Transverse colon (tissue), 4 donors: ENCODE measurements around the gene HTD2. TPM values are rescaled to one million over a fixed set of nuclear protein-coding genes. Genes with fewer than 3 reads are reported as not detected.
"Not testable (repeated sequence)": the region's sequence is repeated elsewhere in the genome, so short reads cannot be mapped to it uniquely, and the experiment has no call there.

Experiments used
- DNase-seq: peaks from one replicate; pipeline ENCODE4 v3.0.0-alpha.2; 2019
- H3K27ac ChIP-seq, 4 donors: fragments of 200-600 bp; sonication (generic); 2 replicates each; pipeline ENCODE4 v1.5.1; 2016 to 2018; ENCODE audit warnings: inconsistent platforms in 4 of 4
- H3K27me3 ChIP-seq: fragments of 200-600 bp; sonication (generic); 2 replicates; pipeline ENCODE4 v1.5.1; 2017; ENCODE audit warnings: inconsistent platforms
- H3K36me3 ChIP-seq, 4 donors: fragments of 200-600 bp; sonication (generic); 2 replicates each; pipeline ENCODE4 v1.5.1; 2017 to 2019; ENCODE audit warnings: inconsistent platforms in 4 of 4
- H3K4me1 ChIP-seq, 4 donors: fragments of 200-600 bp; sonication (generic); 2 replicates each; pipeline ENCODE4 v1.5.1; 2017 to 2020; ENCODE audit warnings: inconsistent platforms in 4 of 4
- H3K4me3 ChIP-seq, 4 donors: fragments of 200-600 bp; sonication (generic); 1 replicate in 1 of 4; 2 replicates in 3 of 4; pipeline versions ENCODE4 v1.5.1 to v1.6.1; 2017 to 2019; ENCODE audit warnings: inconsistent platforms in 4 of 4
- H3K9me3 ChIP-seq, 2 donors: fragments of 200-600 bp; sonication (generic); 2 replicates each; pipeline ENCODE4 v1.5.1; 2017 to 2019; ENCODE audit warnings: inconsistent platforms in 2 of 2
- CTCF ChIP-seq, 5 experiments: fragments of 200-600 bp in 3 of 5; fragments of 450-650 bp in 2 of 5; sonication (generic) in 3 of 5; IDR thresholded peaks; 1 replicate in 2 of 5; 2 replicates in 3 of 5; pipeline ENCODE4 v1.5.1; 2016 to 2017; ENCODE audit warnings: antibody characterized with exemption in 5 of 5, inconsistent platforms in 3 of 5, mild to moderate bottlenecking in 2 of 5, moderate library complexity in 1 of 5
- EP300 ChIP-seq: sonication (generic); formaldehyde crosslinking; IDR thresholded peaks from one replicate; pipeline ENCODE4 v1.6.1; 2017; ENCODE audit warnings: antibody characterized with exemption, low read depth
- POLR2A ChIP-seq: fragments of 450-650 bp; IDR thresholded peaks from one replicate; pipeline ENCODE4 v1.6.1; 2016; ENCODE audit warnings: antibody characterized with exemption, mild to moderate bottlenecking, moderate library complexity
- POLR2AphosphoS5 ChIP-seq, 3 donors: sonication (generic); formaldehyde crosslinking; IDR thresholded peaks; one replicate each; pipeline ENCODE4 v1.6.1; 2016; ENCODE audit warnings: antibody characterized with exemption in 3 of 3
- WGBS, 2 donors: methylation state at CpG; one replicate each; pipeline ENCODE4 v1.1.5; 2018; ENCODE audit warnings: low coverage in 1 of 2; 5-methylcytosine and 5-hydroxymethylcytosine counted together
- in situ Hi-C, 4 donors: fragments of 200-750 bp; cut with MboI; loops; one replicate each; pipeline versions ENCODE4 v1.15.0 to v1.15.1; 2017; ENCODE audit warnings: low sequenced_read_pairs in 3 of 4, low pct_ligation_motif_present in 1 of 4, low pct_unique_long_range_greater_than_20kb in 1 of 4
- intact Hi-C: fragments of 100-400 bp; cut with DNase I; formaldehyde crosslinking; loops from one replicate; pipeline ENCODE4 v1.15.1; 2023; ENCODE audit warnings: low total_unique reads
- total RNA-seq, 4 donors: library from RNA; depleted of rRNA; stranded (reverse); fragments of >200 nt; gene quantifications; one replicate each; pipeline ENCODE4 v1.1.0, GENCODE V29; 2016

The HTD2 gene
- total RNA-seq, 4 donors from 2014 or later: 11.1 to 16.9 (median 16.7) TPM; not detected in 1

- intact Hi-C loops: no loop called here
- DNase-seq: no peak
- Histone ChIP-seq H3K36me3 (peaks cover 0 to 10% (median 2%) of the 10 kb centered on the region in 4 donors), H3K27me3 (no peaks in the 10 kb centered on the region), H3K27ac (no peak overlapping the region), H3K4me1 (no peaks in the 10 kb centered on the region), H3K9me3 (no peaks in the 10 kb centered on the region), H3K4me3 (no peak overlapping the region)
- 93 to 100% methylated on average over 1 to 7 of the region's 7 CpGs for WGBS, 2 donors
- in situ Hi-C loops: no loop called here
- TF ChIP-seq POLR2AphosphoS5 (IDR thresholded peaks at IDR 0.05) (no peak), EP300 (no peak), CTCF (IDR thresholded peaks at IDR 0.05) (no peak), POLR2A (no peak)
Measured at GRCh38 chr3:58281069-58281468, 25.3 kb upstream of the HTD2 start.

DNA sequence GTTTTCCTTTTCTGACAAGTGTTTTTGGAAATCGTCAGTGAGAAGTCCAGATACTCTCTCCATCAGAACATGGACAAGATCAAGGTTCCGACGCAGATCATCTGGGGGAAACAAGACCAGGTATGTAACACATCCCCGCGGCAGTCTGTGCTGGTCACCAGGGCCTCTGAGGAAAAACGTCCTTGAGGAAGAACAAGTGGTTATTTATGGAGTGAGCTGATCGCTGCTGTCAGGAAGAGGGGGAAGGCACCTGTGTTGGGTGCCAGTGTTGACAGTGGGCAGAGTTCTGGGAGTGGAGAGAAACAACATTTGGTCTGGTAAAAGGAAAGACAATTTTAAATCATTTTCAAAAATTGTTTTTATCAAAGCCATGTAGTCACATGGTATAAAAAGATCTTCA lies 21.0 kb upstream of the HTD2 start:
- no peaks in the 10 kb centered on the region for H3K4me1 ChIP-seq
- peaks cover 0 to 22% (median 10%) of the 10 kb centered on the region in 4 donors for H3K36me3 ChIP-seq
- no peak overlapping the region for H3K4me3 ChIP-seq
- in situ Hi-C loops (no loop called here), intact Hi-C loops (no loop called here)
- H3K9me3 ChIP-seq: no peaks in the 10 kb centered on the region
- H3K27ac ChIP-seq: no peak overlapping the region
- WGBS, 2 donors: 50 to 84% methylated on average over 1 to 7 of the region's 7 CpGs
- no peak for DNase-seq
- no peaks in the 10 kb centered on the region for H3K27me3 ChIP-seq
- TF ChIP-seq EP300 (no peak), CTCF (IDR thresholded peaks at IDR 0.05) (no peak), POLR2A (no peak), POLR2AphosphoS5 (IDR thresholded peaks at IDR 0.05) (no peak)

GRCh38 chr3:58287354-58287753 lies 19.0 kb upstream of the HTD2 start:
- no peak overlapping the region for H3K4me3 ChIP-seq
- intact Hi-C loops (no loop called here), in situ Hi-C loops (no loop called here)
- no peaks in the 10 kb centered on the region for H3K4me1 ChIP-seq
- H3K9me3 ChIP-seq: no peaks in the 10 kb centered on the region
- TF ChIP-seq CTCF (IDR thresholded peaks at IDR 0.05) (no peak), POLR2A (no peak), EP300 (no peak), POLR2AphosphoS5 (IDR thresholded peaks at IDR 0.05) (no peak)
- WGBS, 2 donors: 82 to 94% methylated on average over 4 to 6 of the region's 6 CpGs
- no peak overlapping the region for H3K27ac ChIP-seq
- peaks cover 0 to 18% (median 5%) of the 10 kb centered on the region in 4 donors for H3K36me3 ChIP-seq
- no peak for DNase-seq
- no peaks in the 10 kb centered on the region for H3K27me3 ChIP-seq

DNA sequence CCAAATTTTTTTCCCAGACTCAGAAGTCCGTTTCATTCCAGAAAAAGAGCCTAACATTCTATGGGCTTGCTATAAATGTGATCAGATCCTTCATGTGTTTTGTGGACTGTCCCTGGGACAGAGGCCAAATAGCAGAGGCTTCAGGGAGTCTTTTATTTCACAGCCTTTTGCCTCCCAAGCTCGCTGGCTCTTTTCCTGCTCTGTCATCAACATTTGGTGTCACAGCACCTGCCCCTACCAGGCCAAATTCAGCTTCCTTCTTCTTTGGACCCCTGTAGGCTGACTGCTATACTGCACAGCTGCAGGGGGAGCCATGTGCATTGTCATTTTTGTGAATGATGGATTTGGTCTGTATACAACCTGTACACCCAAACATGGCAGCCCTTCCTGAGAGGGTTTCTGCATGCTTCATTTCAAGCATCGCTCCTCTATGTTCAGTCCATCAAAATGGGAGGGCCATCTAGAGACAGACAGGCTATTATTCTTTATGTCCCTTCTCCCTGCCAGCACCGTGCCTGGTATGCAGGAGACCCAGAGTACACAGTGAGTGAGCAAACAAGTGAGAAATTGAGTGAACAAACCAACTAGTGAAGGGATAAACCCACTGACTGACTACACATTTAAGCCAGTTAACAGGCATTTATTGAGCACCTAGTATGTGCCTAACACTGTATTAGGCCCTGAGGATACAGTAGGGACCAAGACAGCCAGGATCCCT lies 18.1 kb upstream of the HTD2 start:
- WGBS, 2 donors: 72 to 78% methylated on average over 2 to 4 of the region's 4 CpGs
- TF ChIP-seq EP300 (no peak), POLR2A (no peak), CTCF (IDR thresholded peaks at IDR 0.05) (no peak), POLR2AphosphoS5 (IDR thresholded peaks at IDR 0.05) (no peak)
- Histone ChIP-seq H3K4me3 (no peak overlapping the region), H3K36me3 (peaks cover 0 to 18% (median 4%) of the 10 kb centered on the region in 4 donors), H3K27ac (no peak overlapping the region), H3K27me3 (no peaks in the 10 kb centered on the region), H3K9me3 (no peaks in the 10 kb centered on the region), H3K4me1 (no peaks in the 10 kb centered on the region)
- intact Hi-C loops (no loop called here), in situ Hi-C loops (no loop called here)
- no peak for DNase-seq

DNA sequence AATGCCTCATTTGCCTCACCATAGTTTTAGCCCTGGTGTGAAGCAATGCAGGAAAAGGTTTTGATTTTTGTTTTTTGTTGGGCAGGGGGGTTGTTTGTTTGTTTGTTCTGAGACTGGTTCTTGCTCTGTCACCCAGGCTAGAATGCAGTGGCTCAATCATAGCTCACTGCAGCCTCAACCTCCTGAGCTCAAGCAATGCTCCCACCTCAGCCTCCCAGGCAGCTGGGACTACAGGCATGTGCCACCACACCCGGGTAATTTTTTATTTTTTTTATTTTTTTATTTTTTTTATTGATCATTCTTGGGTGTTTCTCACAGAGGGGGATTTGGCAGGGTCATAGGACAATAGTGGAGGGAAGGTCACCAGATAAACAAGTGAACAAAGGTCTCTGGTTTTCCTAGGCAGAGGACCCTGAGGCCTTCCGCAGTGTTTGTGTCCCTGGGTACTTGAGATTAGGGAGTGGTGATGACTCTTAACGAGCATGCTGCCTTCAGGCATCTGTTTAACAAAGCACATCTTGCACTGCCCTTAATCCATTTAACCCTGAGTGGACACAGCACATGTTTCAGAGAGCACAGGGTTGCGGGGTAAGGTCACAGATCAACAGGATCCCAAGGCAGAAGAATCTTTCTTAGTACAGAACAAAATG lies 17.2 kb upstream of the HTD2 start:
- H3K27ac ChIP-seq, H3K4me1 ChIP-seq, H3K27me3 ChIP-seq, intact Hi-C loops, DNase-seq, in situ Hi-C loops, H3K4me3 ChIP-seq, H3K9me3 ChIP-seq: not testable (repeated sequence)
- 92% methylated on average over 3 of the region's 4 CpGs; no CpG with 5 or more reads in 1 of the 2 donors for WGBS, 2 donors
- H3K36me3 ChIP-seq: peaks cover 0 to 18% (median 4%) of the 10 kb centered on the region in 4 donors

GRCh38 chr3:58290446-58290845 lies 15.9 kb upstream of the HTD2 start:
- H3K4me3 ChIP-seq, H3K9me3 ChIP-seq, H3K4me1 ChIP-seq, H3K27ac ChIP-seq, intact Hi-C loops, DNase-seq, H3K27me3 ChIP-seq: not testable (repeated sequence)
- WGBS, 2 donors: 97% methylated on average over 7 of the region's 33 CpGs; no CpG with 5 or more reads in 1 of the 2 donors
- in situ Hi-C loops: loop anchor here in 1 of 4 donors (10.0 kb wide), 1 partner anchor 46 kb away; no protein-coding TSS in a partner anchor
- H3K36me3 ChIP-seq: peaks cover 0 to 18% (median 4%) of the 10 kb centered on the region in 4 donors
